ENCODE results near the gene SALL1. TPM values are rescaled to one million over a fixed set of nuclear protein-coding genes. Genes with fewer than 3 reads are reported as not detected.

SALL1 gene
- total and polyA plus RNA-seq, 12 donors = under 0.01 to 0.67 (median 0.10) TPM; not detected in 4

- Histone ChIP-seq H3K9me3 (replicated peaks in 1 of 3) (no peaks in the 10 kb centered on the region), H3K27ac (no peak overlapping the region), H3K27me3 (no peaks in the 10 kb centered on the region), H3K36me3 (replicated peaks in 1 of 2) (no peaks in the 10 kb centered on the region), H3K4me3 (no peak overlapping the region), H3K4me1 (replicated peaks in 1 of 2) (no peaks in the 10 kb centered on the region)
- DNase-seq = no peak
- intact Hi-C loops (cut with DNase I) = no loop called here
- 62 to 68% (median 64%) methylated on average over 2 of the region's 2 CpGs for WGBS, 4 donors
- no peak for TF ChIP-seq POLR2A (IDR thresholded peaks at IDR 0.05)
- TF ChIP-seq CTCF (IDR thresholded peaks at IDR 0.05) = no peak
Observed at GRCh38 chr16:51106535-51106934, 44.5 kb downstream of the SALL1 start.

DNA sequence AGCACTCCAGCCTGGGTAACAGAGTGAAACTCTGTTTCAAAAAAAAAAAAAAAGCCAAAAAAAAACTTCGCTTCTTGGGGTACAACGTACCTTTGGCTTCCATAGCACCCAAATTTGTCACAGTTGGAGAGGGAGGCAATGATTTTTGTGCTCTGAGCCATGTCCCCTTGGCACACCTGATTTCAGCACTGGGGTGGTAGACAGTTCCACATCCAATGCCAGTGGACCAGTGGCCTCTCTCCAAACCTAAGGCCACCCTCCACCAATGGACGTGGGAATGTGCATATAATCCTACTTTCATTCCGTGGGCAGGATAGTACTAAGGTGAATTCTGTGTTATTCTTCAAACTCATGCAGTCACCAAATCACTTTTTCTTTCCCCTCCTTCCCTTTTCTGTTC lies 47.5 kb downstream of the SALL1 start:
- Histone ChIP-seq H3K9me3 (replicated peaks in 1 of 3) (no peaks in the 10 kb centered on the region), H3K4me1 (replicated peaks in 1 of 2) (no peaks in the 10 kb centered on the region), H3K27ac (no peak overlapping the region), H3K27me3 (no peaks in the 10 kb centered on the region), H3K4me3 (no peak overlapping the region), H3K36me3 (replicated peaks in 1 of 2) (no peaks in the 10 kb centered on the region)
- DNase-seq = no peak
- 49 to 69% (median 62%) methylated on average over 4 of the region's 4 CpGs for WGBS, 4 donors
- intact Hi-C loops (cut with DNase I) = no loop called here
- TF ChIP-seq CTCF (IDR thresholded peaks at IDR 0.05) (no peak), POLR2A (IDR thresholded peaks at IDR 0.05) (no peak)

GRCh38 chr16:51097729-51098128 lies 53.3 kb downstream of the SALL1 start:
- no peaks in the 10 kb centered on the region for H3K36me3 ChIP-seq (replicated peaks in 1 of 2)
- no peaks in the 10 kb centered on the region for H3K4me1 ChIP-seq (replicated peaks in 1 of 2)
- no peaks in the 10 kb centered on the region for H3K9me3 ChIP-seq (replicated peaks in 1 of 3)
- 50 to 66% (median 62%) methylated on average over 2 of the region's 2 CpGs for WGBS, 4 donors
- TF ChIP-seq POLR2A (IDR thresholded peaks at IDR 0.05) (no peak), CTCF (IDR thresholded peaks at IDR 0.05) (no peak)
- H3K27ac ChIP-seq = no peak overlapping the region
- no peaks in the 10 kb centered on the region for H3K27me3 ChIP-seq
- intact Hi-C loops (cut with DNase I) = no loop called here
- H3K4me3 ChIP-seq = no peak overlapping the region
- no peak for DNase-seq

GRCh38 chr16:51095890-51096626 lies 55.0 kb downstream of the SALL1 start:
- intact Hi-C loops (cut with DNase I) = no loop called here

More at GRCh38 chr16:51095890-51096626, 55.0 kb downstream of the SALL1 start:
- H3K27ac ChIP-seq = no peak overlapping the region
- no peaks in the 10 kb centered on the region for H3K27me3 ChIP-seq
- H3K9me3 ChIP-seq (replicated peaks in 1 of 3) = no peaks in the 10 kb centered on the region
- no peak overlapping the region for H3K4me3 ChIP-seq
- 43 to 53% (median 45%) methylated on average over 16 of the region's 16 CpGs for WGBS, 4 donors
- H3K36me3 ChIP-seq (replicated peaks in 1 of 2) = no peaks in the 10 kb centered on the region
- H3K4me1 ChIP-seq (replicated peaks in 1 of 2) = no peaks in the 10 kb centered on the region
- DNase-seq = no peak
- no peak for TF ChIP-seq CTCF (IDR thresholded peaks at IDR 0.05)
- no peak for TF ChIP-seq POLR2A (IDR thresholded peaks at IDR 0.05)

Data from adrenal gland (tissue), 12 donors.